ENCODE results near the gene KRT77.

The KRT77 gene

DNA sequence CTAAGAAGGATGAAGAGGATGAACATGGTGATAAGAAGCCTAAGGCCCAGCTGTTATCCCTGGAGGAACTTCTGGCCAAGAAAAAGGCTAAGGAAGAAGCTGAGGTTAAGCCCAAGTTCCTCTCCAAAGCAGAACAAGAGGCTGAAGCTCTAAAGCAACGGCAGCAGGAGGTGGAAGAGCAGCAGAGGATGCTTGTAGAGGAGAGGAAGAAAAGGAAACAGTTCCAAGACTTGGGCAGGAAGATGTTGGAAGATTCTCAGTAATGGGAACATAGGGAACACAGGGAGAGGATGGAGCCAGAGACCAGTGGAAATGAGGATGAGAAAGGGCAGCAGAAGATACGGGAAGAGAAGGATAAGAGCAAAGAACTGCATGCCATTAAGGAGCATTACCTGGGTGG is 27.5 kb upstream of the KRT77 start (continued):
- no peak for TF ChIP-seq ARNTL (CRISPR knock-in tag; IDR thresholded peaks at IDR 0.05; ENCODE audit: borderline replicate concordance, low read depth)

DNA sequence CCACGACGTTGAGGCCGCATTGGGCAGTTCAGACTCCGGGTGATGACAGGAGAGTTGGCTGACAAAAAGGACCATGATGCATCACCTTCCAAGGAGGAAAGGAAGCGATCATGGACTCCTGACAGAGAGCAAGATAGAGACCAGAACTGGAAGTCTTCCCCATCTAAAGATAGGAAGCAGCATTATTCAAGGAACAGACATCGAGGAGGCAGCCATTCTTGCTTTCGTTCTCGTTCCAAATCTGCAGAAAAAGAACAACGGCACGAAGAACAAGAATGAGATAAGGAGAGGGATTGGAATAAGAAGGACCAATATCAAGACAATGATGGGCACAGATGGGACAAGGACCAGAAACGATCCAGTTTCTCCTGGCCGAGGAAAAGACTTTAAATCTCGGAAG is 27.1 kb upstream of the KRT77 start:
- ATAC-seq, result no peak

DNA sequence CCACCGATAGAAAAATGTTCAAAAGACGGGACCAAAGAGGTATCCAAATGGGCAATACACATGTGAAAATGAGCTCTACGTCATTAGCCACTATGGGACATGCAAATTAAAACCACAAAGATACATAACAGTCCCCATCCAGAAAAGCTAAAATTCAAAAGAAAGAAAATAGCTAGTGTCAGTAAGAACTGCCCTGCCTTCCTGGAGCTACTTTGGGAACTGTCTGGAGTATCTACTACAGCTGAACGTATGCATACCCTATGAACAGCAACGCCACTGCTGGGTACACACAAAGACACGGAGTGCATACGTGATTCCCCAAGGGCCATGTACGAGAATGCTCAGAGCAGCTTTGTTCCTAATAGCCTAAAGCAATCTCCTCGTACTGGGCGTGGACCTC is 25.8 kb upstream of the KRT77 start:
- no peak for ATAC-seq
- TF ChIP-seq RARB (CRISPR knock-in tag; IDR thresholded peaks at IDR 0.05) (no peak), OSR1 (CRISPR knock-in tag; IDR thresholded peaks at IDR 0.05) (no peak), ZNF8 (CRISPR knock-in tag; IDR thresholded peaks at IDR 0.05) (no peak), ARNTL (CRISPR knock-in tag; IDR thresholded peaks at IDR 0.05; ENCODE audit: borderline replicate concordance, low read depth) (no peak), ZNF70 (CRISPR knock-in tag; IDR thresholded peaks at IDR 0.05) (no peak), TOX (CRISPR knock-in tag; IDR thresholded peaks at IDR 0.05; ENCODE audit: borderline replicate concordance) (no peak), ISL1 (CRISPR knock-in tag; IDR thresholded peaks at IDR 0.05) (no peak), ZC3H10 (CRISPR knock-in tag; IDR thresholded peaks at IDR 0.05) (no peak), ZNF565 (CRISPR knock-in tag; conservative IDR thresholded peaks at IDR 0.05; ENCODE audit: low read depth) (no peak), ZFP30 (CRISPR knock-in tag; IDR thresholded peaks at IDR 0.05) (no peak), BACH2 (CRISPR knock-in tag; IDR thresholded peaks at IDR 0.05; ENCODE audit: borderline replicate concordance) (no peak), CSRNP3 (CRISPR knock-in tag; IDR thresholded peaks at IDR 0.05) (no peak), PPARA (CRISPR knock-in tag; IDR thresholded peaks at IDR 0.05; ENCODE audit: borderline replicate concordance) (no peak)
- TF ChIP-seq, protein P1, sequence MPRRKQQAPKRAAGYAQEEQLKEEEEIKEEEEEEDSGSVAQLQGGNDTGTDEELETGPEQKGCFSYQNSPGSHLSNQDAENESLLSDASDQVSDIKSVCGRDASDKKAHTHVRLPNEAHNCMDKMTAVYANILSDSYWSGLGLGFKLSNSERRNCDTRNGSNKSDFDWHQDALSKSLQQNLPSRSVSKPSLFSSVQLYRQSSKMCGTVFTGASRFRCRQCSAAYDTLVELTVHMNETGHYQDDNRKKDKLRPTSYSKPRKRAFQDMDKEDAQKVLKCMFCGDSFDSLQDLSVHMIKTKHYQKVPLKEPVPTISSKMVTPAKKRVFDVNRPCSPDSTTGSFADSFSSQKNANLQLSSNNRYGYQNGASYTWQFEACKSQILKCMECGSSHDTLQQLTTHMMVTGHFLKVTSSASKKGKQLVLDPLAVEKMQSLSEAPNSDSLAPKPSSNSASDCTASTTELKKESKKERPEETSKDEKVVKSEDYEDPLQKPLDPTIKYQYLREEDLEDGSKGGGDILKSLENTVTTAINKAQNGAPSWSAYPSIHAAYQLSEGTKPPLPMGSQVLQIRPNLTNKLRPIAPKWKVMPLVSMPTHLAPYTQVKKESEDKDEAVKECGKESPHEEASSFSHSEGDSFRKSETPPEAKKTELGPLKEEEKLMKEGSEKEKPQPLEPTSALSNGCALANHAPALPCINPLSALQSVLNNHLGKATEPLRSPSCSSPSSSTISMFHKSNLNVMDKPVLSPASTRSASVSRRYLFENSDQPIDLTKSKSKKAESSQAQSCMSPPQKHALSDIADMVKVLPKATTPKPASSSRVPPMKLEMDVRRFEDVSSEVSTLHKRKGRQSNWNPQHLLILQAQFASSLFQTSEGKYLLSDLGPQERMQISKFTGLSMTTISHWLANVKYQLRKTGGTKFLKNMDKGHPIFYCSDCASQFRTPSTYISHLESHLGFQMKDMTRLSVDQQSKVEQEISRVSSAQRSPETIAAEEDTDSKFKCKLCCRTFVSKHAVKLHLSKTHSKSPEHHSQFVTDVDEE (CRISPR knock-in tag; IDR thresholded peaks at IDR 0.05), result no peak
- TF ChIP-seq, protein P2, sequence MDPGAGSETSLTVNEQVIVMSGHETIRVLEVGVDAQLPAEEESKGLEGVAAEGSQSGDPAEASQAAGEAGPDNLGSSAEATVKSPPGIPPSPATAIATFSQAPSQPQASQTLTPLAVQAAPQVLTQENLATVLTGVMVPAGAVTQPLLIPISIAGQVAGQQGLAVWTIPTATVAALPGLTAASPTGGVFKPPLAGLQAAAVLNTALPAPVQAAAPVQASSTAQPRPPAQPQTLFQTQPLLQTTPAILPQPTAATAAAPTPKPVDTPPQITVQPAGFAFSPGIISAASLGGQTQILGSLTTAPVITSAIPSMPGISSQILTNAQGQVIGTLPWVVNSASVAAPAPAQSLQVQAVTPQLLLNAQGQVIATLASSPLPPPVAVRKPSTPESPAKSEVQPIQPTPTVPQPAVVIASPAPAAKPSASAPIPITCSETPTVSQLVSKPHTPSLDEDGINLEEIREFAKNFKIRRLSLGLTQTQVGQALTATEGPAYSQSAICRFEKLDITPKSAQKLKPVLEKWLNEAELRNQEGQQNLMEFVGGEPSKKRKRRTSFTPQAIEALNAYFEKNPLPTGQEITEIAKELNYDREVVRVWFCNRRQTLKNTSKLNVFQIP (CRISPR knock-in tag; IDR thresholded peaks at IDR 0.05; ENCODE audit: borderline replicate concordance, low read depth), result no peak
- TF ChIP-seq, protein P3, sequence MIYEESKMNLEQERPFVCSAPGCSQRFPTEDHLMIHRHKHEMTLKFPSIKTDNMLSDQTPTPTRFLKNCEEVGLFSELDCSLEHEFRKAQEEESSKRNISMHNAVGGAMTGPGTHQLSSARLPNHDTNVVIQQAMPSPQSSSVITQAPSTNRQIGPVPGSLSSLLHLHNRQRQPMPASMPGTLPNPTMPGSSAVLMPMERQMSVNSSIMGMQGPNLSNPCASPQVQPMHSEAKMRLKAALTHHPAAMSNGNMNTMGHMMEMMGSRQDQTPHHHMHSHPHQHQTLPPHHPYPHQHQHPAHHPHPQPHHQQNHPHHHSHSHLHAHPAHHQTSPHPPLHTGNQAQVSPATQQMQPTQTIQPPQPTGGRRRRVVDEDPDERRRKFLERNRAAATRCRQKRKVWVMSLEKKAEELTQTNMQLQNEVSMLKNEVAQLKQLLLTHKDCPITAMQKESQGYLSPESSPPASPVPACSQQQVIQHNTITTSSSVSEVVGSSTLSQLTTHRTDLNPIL (CRISPR knock-in tag; IDR thresholded peaks at IDR 0.05; ENCODE audit: low read depth), result no peak
- TF ChIP-seq, protein P4, sequence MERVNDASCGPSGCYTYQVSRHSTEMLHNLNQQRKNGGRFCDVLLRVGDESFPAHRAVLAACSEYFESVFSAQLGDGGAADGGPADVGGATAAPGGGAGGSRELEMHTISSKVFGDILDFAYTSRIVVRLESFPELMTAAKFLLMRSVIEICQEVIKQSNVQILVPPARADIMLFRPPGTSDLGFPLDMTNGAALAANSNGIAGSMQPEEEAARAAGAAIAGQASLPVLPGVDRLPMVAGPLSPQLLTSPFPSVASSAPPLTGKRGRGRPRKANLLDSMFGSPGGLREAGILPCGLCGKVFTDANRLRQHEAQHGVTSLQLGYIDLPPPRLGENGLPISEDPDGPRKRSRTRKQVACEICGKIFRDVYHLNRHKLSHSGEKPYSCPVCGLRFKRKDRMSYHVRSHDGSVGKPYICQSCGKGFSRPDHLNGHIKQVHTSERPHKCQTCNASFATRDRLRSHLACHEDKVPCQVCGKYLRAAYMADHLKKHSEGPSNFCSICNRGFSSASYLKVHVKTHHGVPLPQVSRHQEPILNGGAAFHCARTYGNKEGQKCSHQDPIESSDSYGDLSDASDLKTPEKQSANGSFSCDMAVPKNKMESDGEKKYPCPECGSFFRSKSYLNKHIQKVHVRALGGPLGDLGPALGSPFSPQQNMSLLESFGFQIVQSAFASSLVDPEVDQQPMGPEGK (CRISPR knock-in tag; IDR thresholded peaks at IDR 0.05; ENCODE audit: borderline replicate concordance), result no peak

More for the DNA sequence above, 27.1 kb upstream of the KRT77 start:
- TF ChIP-seq OSR1 (CRISPR knock-in tag; IDR thresholded peaks at IDR 0.05) (no peak), PPARA (CRISPR knock-in tag; IDR thresholded peaks at IDR 0.05; ENCODE audit: borderline replicate concordance) (no peak), ZFP30 (CRISPR knock-in tag; IDR thresholded peaks at IDR 0.05) (no peak), TCF4 (CRISPR knock-in tag; IDR thresholded peaks at IDR 0.05; ENCODE audit: borderline replicate concordance) (no peak)

DNA sequence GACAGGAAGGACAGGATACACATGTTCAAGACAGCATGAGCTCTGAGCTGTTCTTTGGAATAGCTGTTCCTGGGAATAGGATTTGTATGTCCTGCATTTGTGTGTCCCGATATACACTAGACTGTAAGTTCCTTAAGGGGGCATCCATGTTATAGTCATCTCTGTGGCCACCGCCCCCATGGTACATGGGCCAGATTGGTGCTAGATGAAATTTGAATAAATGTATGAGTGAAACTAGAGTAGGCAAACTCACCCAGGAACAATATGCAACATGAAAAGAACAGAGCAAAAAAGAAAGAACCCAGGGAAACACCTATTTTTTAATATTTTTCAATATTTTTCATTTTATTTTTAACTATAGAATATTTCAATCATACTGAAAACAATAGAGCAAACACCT is 25.1 kb upstream of the KRT77 start:
- no peak for ATAC-seq
- TF ChIP-seq TOX (CRISPR knock-in tag; IDR thresholded peaks at IDR 0.05; ENCODE audit: borderline replicate concordance) (no peak), BACH2 (CRISPR knock-in tag; IDR thresholded peaks at IDR 0.05; ENCODE audit: borderline replicate concordance) (no peak), TCF4 (CRISPR knock-in tag; IDR thresholded peaks at IDR 0.05; ENCODE audit: borderline replicate concordance) (no peak), ZFP30 (CRISPR knock-in tag; IDR thresholded peaks at IDR 0.05) (no peak), RARB (CRISPR knock-in tag; IDR thresholded peaks at IDR 0.05) (no peak), GLIS3 (CRISPR knock-in tag; IDR thresholded peaks at IDR 0.05) (no peak), ESRRG (CRISPR knock-in tag; IDR thresholded peaks at IDR 0.05) (no peak), ZC3H10 (CRISPR knock-in tag; IDR thresholded peaks at IDR 0.05) (no peak)
- TF ChIP-seq, protein P2 (CRISPR knock-in tag; IDR thresholded peaks at IDR 0.05; ENCODE audit: borderline replicate concordance, low read depth), result no peak
- TF ChIP-seq, protein P4 (CRISPR knock-in tag; IDR thresholded peaks at IDR 0.05; ENCODE audit: borderline replicate concordance), result no peak

Data from SK-N-SH treated with all-trans-retinoic acid at 6 μM for 48 hours (cell line).